NCI-H345 treated with DMSO at 0.1 percent for 48 hours (cell line): ENCODE results near the gene PLEKHB2.
"Not testable (repeated sequence)": the region's sequence is repeated elsewhere in the genome, so short reads cannot be mapped to it uniquely, and the experiment has no call there.

Experiments
- DNase-seq: peaks from one replicate; lab custom pipeline; 2025; ENCODE audit not compliant: unreplicated experiment; lab: John Stamatoyannopoulos, UW

Gene PLEKHB2

GRCh38 chr2:131142849-131143248 lies 37.7 kb downstream of the PLEKHB2 start:
- DNase-seq = no peak

DNA sequence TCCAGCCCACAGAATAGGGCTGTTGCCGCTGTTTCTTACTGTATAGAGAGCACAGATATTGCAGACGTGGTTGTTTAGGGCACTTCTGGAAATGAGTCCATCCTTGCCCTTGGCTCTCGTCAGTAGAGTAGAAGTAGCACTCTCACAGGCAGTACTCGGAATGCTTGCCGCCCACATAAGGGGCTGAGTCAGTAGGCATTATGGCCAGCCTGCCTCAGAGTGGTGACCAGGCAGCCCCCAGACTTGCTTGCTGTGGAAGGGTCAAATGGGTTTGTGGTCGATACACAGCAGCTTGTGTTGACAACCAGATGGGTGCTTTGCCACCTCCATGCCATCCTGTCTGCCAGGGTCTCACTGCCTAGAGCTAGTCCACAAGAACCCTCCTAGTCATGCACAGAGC lies 38.7 kb downstream of the PLEKHB2 start:
- no peak for DNase-seq

DNA sequence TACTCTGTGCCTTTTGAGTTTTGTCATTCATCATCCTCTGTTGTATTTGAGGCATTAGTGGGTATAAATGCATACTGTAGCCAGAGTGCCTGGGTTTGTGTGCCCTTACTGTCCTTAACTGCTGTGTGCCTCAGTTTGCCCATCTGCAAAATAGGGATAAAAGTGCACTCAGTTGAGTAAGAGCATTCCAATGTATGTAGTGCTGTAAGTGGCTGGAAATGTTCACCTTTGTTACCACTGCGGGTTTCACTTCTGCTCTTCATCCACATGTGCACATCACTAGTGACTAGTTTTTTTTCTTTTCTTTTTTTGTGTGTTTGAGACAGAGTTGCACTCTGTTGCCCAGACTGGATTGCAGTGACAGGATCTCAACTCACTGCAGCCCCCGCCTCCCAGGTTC lies 39.9 kb downstream of the PLEKHB2 start:
- no peak for DNase-seq

DNA sequence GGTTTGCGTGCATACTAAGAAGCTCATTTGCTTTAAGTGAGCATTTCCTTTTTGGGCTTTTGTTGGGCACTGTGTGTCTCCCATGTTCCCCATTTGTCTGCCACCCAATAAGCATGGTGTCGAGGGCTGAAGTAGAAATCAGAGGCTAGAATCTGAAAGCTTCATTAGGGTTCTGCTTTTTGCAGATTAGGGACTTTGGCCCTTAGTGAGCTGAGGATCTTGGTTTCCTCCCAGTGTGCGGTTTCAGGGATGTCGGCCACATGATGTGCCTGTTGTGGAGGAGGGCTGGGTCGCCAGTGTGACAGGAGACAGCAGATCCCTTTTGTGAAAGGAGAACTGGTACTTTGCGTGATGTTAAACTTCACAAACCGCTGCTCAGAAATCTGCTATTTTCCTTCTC lies 41.1 kb downstream of the PLEKHB2 start:
- no peak for DNase-seq

DNA sequence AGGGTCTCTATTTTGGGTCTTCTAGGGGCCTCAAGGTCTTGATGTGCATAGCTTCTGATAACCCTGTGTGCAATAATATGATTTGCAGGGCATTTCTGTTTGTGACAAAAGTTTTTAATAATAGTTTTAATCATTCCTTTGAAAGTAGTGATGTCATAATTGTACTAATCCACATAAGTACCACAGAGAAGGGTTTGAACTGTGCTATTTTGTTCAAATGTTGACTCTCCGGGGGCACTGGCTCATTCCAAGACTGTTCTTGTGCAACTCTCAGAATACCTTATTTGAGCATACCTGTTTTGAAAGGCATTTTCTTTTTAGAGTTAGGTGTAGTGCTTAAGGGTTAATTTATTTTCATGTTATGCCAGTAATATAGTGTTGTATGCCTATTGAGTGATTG lies 41.6 kb downstream of the PLEKHB2 start:
- no peak for DNase-seq

DNA sequence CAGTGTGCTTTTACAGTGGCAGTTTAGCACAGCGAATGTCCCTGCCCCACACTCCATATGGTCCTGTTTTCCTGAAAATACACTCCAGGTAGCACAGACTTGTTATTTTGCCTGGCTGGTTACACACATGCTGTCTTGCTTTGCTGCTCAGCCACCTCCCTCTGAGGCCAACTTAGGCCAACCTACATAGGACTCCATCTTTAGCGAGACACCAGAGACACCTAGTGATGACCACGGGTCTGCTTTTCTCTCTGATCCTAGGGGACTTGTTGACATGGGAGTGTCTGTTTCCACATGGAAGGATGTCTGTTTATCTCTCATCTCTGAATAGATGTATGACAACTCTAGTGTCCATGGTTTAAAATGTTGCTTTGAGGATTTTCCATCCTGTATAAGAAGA lies 43.3 kb downstream of the PLEKHB2 start:
- no peak for DNase-seq

- DNase-seq = not testable (repeated sequence)
Measured at GRCh38 chr2:131150109-131150508, 45.0 kb downstream of the PLEKHB2 start.

DNA sequence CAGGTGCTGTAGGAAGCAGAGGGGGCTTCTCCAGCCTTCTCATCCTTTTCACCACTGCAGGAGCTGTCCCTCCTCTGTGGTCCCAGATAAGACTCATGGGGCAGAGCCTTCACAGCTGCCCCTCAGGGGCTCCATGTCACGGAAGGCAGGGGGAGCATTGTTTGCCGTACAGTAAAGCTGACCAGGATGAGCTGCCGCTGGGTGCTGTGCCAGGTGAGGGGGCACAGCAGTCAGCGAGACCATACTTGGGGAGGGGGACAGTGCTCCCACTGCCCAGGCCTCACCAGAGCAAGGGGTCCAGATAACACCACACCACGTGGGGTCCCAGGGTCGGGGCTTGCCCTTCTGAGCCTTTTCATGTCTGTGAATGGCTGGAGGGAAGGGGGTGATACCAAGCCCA lies 46.3 kb downstream of the PLEKHB2 start:
- DNase-seq = no peak

- no peak for DNase-seq
Measured at GRCh38 chr2:131152074-131152473, 46.9 kb downstream of the PLEKHB2 start.

DNA sequence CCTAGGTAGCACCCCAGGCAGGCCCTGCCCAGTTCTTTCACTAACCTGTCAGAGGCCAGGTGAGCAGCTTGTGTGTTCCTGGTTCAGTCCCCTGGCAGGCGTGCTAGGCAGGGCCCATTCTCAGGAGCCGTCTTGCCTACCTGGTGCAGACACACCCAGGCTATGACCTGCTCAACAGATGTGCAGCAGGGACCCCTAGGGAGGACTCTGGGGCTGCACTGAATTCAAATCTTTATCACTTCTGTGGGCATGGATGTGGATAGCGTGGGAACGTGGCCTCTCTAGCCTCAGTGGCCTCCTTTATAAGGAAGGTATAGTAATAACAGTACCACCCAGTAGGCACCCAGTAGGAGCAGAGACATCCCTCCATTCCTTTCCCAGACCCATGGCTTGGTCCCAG lies 48.4 kb downstream of the PLEKHB2 start:
- DNase-seq = no peak

DNA sequence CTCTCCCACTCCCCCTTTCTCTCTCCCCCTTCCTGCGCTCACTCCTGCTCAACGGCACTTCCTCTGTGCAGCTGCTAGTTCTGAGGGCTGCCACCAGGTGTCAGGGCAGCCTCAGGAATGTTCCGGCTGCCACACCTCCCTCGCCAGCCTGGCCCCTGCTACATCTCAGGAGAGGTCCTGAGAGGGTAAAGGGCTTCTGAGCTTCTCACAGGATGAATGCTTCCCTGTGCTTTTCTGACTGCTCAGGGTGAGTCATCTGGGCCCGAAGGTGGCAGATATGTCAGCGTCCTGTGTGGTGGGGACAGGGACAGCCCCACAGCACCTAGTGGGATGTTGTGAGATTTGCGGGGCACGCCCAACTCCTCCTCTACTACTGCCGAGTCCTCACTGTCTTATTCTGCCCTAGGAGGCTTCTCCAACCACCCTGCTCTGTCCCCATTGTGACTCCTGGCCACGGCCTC lies 49.0 kb downstream of the PLEKHB2 start:
- DNase-seq = peak; percentile 18

DNA sequence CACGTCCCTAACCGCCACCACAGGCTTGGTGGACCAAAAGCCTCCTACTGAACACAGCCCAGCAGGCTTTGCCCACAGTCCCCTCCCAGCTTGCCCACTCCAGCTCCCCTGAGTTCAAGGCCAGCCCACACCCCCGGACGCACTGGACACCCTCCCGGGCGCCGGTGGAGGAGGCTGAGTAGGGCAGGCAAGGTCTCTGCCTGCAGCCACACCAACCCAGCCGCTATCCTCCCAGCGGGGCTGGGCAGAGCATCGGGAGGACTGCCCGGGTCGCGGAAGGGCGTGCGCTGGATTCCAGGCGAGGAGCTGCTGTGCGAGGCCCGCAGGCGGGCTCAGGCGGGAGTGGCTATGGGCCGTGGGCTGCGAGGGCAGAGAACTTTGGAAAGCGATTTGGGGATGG lies 49.5 kb downstream of the PLEKHB2 start:
- no peak for DNase-seq

DNA sequence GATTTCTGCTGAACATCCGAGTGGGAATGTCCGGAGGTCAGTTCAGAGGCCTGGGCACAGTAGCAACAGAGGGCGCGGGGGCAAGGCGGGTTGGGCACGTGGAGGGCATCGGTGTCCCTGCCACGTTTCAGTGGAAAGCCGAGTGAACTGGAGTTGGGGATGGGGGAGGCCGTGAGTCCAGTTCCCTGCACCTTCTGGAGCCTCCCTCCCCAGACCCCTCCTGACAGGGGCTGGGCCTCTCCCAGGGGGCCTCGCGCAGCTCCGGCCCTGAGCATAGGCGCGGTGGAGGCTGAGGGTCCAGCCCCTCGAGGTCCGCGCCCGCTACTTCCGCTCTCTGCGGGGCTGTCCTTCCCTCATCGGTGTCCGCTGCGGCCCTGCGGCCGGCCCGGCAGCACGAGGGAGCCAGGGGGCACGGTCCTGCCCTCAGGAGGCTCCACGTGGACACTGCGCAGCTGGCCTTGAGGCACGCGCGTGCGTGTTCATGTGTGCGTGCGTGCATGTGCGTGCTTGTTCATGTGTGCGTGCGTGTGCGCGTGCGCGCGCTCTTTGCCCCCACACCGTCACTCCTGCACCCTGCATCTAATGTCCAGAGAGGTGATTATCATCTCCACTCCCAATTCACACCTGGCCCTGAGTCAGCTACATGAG lies 50.2 kb downstream of the PLEKHB2 start:
- no peak for DNase-seq

- no peak for DNase-seq
Measured at GRCh38 chr2:131156452-131157149, 51.5 kb downstream of the PLEKHB2 start.

- not testable (repeated sequence) for DNase-seq
Measured at GRCh38 chr2:131165562-131165961, 60.4 kb downstream of the PLEKHB2 start.

DNA sequence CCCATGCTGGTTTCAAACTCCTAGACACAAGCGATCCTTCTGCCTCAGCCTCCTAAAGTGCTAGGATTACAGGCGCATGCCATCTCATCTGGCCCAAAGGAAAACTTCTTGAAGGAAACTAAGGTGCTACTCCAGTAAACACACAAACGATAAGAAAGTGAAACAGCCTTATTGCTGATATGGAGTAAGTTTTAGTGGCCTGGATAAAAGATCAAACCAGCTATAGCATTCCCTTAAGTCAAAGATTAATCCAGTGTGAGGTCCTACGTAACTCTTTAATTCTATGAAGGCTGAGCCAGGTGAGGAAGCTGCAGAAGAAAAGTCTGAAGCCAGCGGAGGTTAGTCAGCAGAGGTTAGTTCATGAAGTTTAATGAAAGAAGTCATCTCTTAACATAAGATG lies 63.4 kb downstream of the PLEKHB2 start:
- no peak for DNase-seq

- not testable (repeated sequence) for DNase-seq
Measured at GRCh38 chr2:131178050-131178449, 72.9 kb downstream of the PLEKHB2 start.

- not testable (repeated sequence) for DNase-seq
Measured at GRCh38 chr2:131178721-131179418, 73.7 kb downstream of the PLEKHB2 start.

GRCh38 chr2:131181451-131181850 lies 76.3 kb downstream of the PLEKHB2 start:
- not testable (repeated sequence) for DNase-seq

GRCh38 chr2:131193421-131193820 lies 88.3 kb downstream of the PLEKHB2 start:
- DNase-seq = not testable (repeated sequence)

- not testable (repeated sequence) for DNase-seq
Measured at GRCh38 chr2:131196186-131196585, 91.0 kb downstream of the PLEKHB2 start.
